Measurements from ENCODE around the gene EMC6.

EMC6 gene

GRCh38 chr17:3691617-3692067 is 23.0 kb downstream of the EMC6 start:
- DNase-seq (ENCODE audit: low read depth, low spot score) = no peak
- no peak overlapping the region for H3K27ac ChIP-seq
- no peaks in the 10 kb centered on the region for H3K36me3 ChIP-seq (ENCODE audit: insufficient read depth, low read length)
- no peak overlapping the region for H3K4me3 ChIP-seq
- TF ChIP-seq EZH2 (IDR thresholded peaks at IDR 0.05) (no peak), POLR2AphosphoS5 (IDR thresholded peaks at IDR 0.05; ENCODE audit: borderline replicate concordance, low read depth, low read length) (no peak), FOXP2 (optimal IDR thresholded peaks at IDR 0.05; ENCODE audit: control extremely low read depth, extremely low read length, insufficient read depth) (no peak)
- H3K9me3 ChIP-seq (ENCODE audit: low read depth, low read length) = no peaks in the 10 kb centered on the region
- no peak overlapping the region for H3K9ac ChIP-seq (ENCODE audit: insufficient read length)

GRCh38 chr17:3692346-3692745 is 23.7 kb downstream of the EMC6 start:
- TF ChIP-seq FOXP2 (optimal IDR thresholded peaks at IDR 0.05; ENCODE audit: control extremely low read depth, extremely low read length, insufficient read depth) (no peak), POLR2AphosphoS5 (IDR thresholded peaks at IDR 0.05; ENCODE audit: borderline replicate concordance, low read depth, low read length) (no peak), EZH2 (IDR thresholded peaks at IDR 0.05) (no peak)
- H3K9me3 ChIP-seq (ENCODE audit: low read depth, low read length) = no peaks in the 10 kb centered on the region
- no peak overlapping the region for H3K4me3 ChIP-seq
- H3K27ac ChIP-seq = no peak overlapping the region
- no peak for DNase-seq (ENCODE audit: low read depth, low spot score)
- H3K9ac ChIP-seq (ENCODE audit: insufficient read length) = no peak overlapping the region
- no peaks in the 10 kb centered on the region for H3K36me3 ChIP-seq (ENCODE audit: insufficient read depth, low read length)

GRCh38 chr17:3693141-3693540 is 24.5 kb downstream of the EMC6 start:
- no peak for DNase-seq (ENCODE audit: low read depth, low spot score)
- Histone ChIP-seq H3K27ac (no peak overlapping the region), H3K9ac (ENCODE audit: insufficient read length) (no peak overlapping the region), H3K36me3 (ENCODE audit: insufficient read depth, low read length) (no peaks in the 10 kb centered on the region), H3K4me3 (no peak overlapping the region), H3K9me3 (ENCODE audit: low read depth, low read length) (no peaks in the 10 kb centered on the region)
- TF ChIP-seq FOXP2 (optimal IDR thresholded peaks at IDR 0.05; ENCODE audit: control extremely low read depth, extremely low read length, insufficient read depth) = no peak
- TF ChIP-seq POLR2AphosphoS5 (IDR thresholded peaks at IDR 0.05; ENCODE audit: borderline replicate concordance, low read depth, low read length) = no peak
- no peak for TF ChIP-seq EZH2 (IDR thresholded peaks at IDR 0.05)

GRCh38 chr17:3693829-3694231 is 25.2 kb downstream of the EMC6 start:
- TF ChIP-seq EZH2 (IDR thresholded peaks at IDR 0.05) (no peak), POLR2AphosphoS5 (IDR thresholded peaks at IDR 0.05; ENCODE audit: borderline replicate concordance, low read depth, low read length) (no peak), FOXP2 (optimal IDR thresholded peaks at IDR 0.05; ENCODE audit: control extremely low read depth, extremely low read length, insufficient read depth) (no peak)
- H3K27ac ChIP-seq = no peak overlapping the region
- no peak overlapping the region for H3K4me3 ChIP-seq
- H3K9me3 ChIP-seq (ENCODE audit: low read depth, low read length) = no peaks in the 10 kb centered on the region
- no peak overlapping the region for H3K9ac ChIP-seq (ENCODE audit: insufficient read length)
- DNase-seq (ENCODE audit: low read depth, low spot score) = no peak
- H3K36me3 ChIP-seq (ENCODE audit: insufficient read depth, low read length) = no peaks in the 10 kb centered on the region

- Histone ChIP-seq H3K36me3 (ENCODE audit: insufficient read depth, low read length) (no peaks in the 10 kb centered on the region), H3K9me3 (ENCODE audit: low read depth, low read length) (no peaks in the 10 kb centered on the region), H3K9ac (ENCODE audit: insufficient read length) (no peak overlapping the region), H3K27ac (no peak overlapping the region), H3K4me3 (peak overlapping the region; percentile 85)
- TF ChIP-seq POLR2AphosphoS5 (IDR thresholded peaks at IDR 0.05; ENCODE audit: borderline replicate concordance, low read depth, low read length) = no peak
- TF ChIP-seq FOXP2 (optimal IDR thresholded peaks at IDR 0.05; ENCODE audit: control extremely low read depth, extremely low read length, insufficient read depth) = no peak
- TF ChIP-seq EZH2 (IDR thresholded peaks at IDR 0.05) = no peak
- DNase-seq (ENCODE audit: low read depth, low spot score) = no peak
These were observed 26.6 kb downstream of the EMC6 start for GRCh38 chr17:3695129-3695722.

- no peak for DNase-seq (ENCODE audit: low read depth, low spot score)
- Histone ChIP-seq H3K9ac (ENCODE audit: insufficient read length) (peak within 1 kb of the TSS; percentile 29), H3K4me3 (peak within 1 kb of the TSS; percentile 85), H3K9me3 (ENCODE audit: low read depth, low read length) (no peaks in the 10 kb centered on the region), H3K27ac (no peak within 1 kb of the TSS), H3K36me3 (ENCODE audit: insufficient read depth, low read length) (no peaks in the 10 kb centered on the region)
- TF ChIP-seq FOXP2 (optimal IDR thresholded peaks at IDR 0.05; ENCODE audit: control extremely low read depth, extremely low read length, insufficient read depth) (no peak), EZH2 (IDR thresholded peaks at IDR 0.05) (no peak), POLR2AphosphoS5 (IDR thresholded peaks at IDR 0.05; ENCODE audit: borderline replicate concordance, low read depth, low read length) (no peak)
These were observed 27.3 kb downstream of the EMC6 start, which contains the start of gene P2RX5 for GRCh38 chr17:3695723-3696411. Gene P2RX5 (minus strand): TSS chr17:3696155. CDS start chr17:3696005, 150 bp downstream.

- TF ChIP-seq POLR2AphosphoS5 (IDR thresholded peaks at IDR 0.05; ENCODE audit: borderline replicate concordance, low read depth, low read length) (no peak), FOXP2 (optimal IDR thresholded peaks at IDR 0.05; ENCODE audit: control extremely low read depth, extremely low read length, insufficient read depth) (no peak), EZH2 (IDR thresholded peaks at IDR 0.05) (no peak)
- H3K36me3 ChIP-seq (ENCODE audit: insufficient read depth, low read length) = no peaks in the 10 kb centered on the region
- no peak overlapping the region for H3K9ac ChIP-seq (ENCODE audit: insufficient read length)
- DNase-seq (ENCODE audit: low read depth, low spot score) = no peak
- H3K9me3 ChIP-seq (ENCODE audit: low read depth, low read length) = no peaks in the 10 kb centered on the region
- H3K27ac ChIP-seq = no peak overlapping the region
- no peak overlapping the region for H3K4me3 ChIP-seq
These were observed 28.5 kb downstream of the EMC6 start for GRCh38 chr17:3697103-3697476.

GRCh38 chr17:3698139-3698538 is 29.5 kb downstream of the EMC6 start:
- no peak for DNase-seq (ENCODE audit: low read depth, low spot score)
- no peaks in the 10 kb centered on the region for H3K36me3 ChIP-seq (ENCODE audit: insufficient read depth, low read length)
- no peak overlapping the region for H3K9ac ChIP-seq (ENCODE audit: insufficient read length)
- no peak overlapping the region for H3K4me3 ChIP-seq
- H3K9me3 ChIP-seq (ENCODE audit: low read depth, low read length) = no peaks in the 10 kb centered on the region
- no peak overlapping the region for H3K27ac ChIP-seq
- TF ChIP-seq EZH2 (IDR thresholded peaks at IDR 0.05) (no peak), FOXP2 (optimal IDR thresholded peaks at IDR 0.05; ENCODE audit: control extremely low read depth, extremely low read length, insufficient read depth) (no peak), POLR2AphosphoS5 (IDR thresholded peaks at IDR 0.05; ENCODE audit: borderline replicate concordance, low read depth, low read length) (no peak)
